OCI-LY3 (cell line): Measurements from ENCODE around the gene TJP3.
"Not testable (repeated sequence)": the region's sequence is repeated elsewhere in the genome, so short reads cannot be mapped to it uniquely, and the experiment has no call there.

Experiments
- H2AFZ ChIP-seq: fragments of 200-600, 300-600 bp; shearing (Covaris generic); 2 replicates; pipeline ENCODE4 v1.6.0; 2014; ENCODE audit warnings: antibody characterized with exemption, low read depth, low read length
- H3K27ac ChIP-seq: fragments of 200-600, 300-600 bp; sonication (generic); 2 replicates; pipeline ENCODE4 v1.5.1; 2014; ENCODE audit warnings: mild to moderate bottlenecking, low read length, moderate library complexity, mixed read lengths
- H3K27me3 ChIP-seq: fragments of 200-600, 300-600 bp; sonication (generic); 2 replicates; pipeline ENCODE4 v1.6.1; 2014; ENCODE audit warnings: low read depth, low read length, mixed read lengths
- H3K36me3 ChIP-seq: fragments of 200-600, 300-600 bp; sonication (generic); replicated peaks from 2 replicates; pipeline ENCODE3; 2014; ENCODE audit warnings: low read depth, low read length, mixed read lengths
- H3K4me1 ChIP-seq: fragments of 300-600, 200-600 bp; sonication (generic); 2 replicates; pipeline ENCODE4 v1.6.1; 2014; ENCODE audit warnings: low read length, mixed read lengths
- H3K4me2 ChIP-seq: fragments of 200-600, 300-600 bp; sonication (generic); 2 replicates; pipeline ENCODE4 v1.6.1; 2014; ENCODE audit warnings: low read length, mixed read lengths
- H3K4me3 ChIP-seq: fragments of 300-600, 200-600 bp; sonication (generic); 2 replicates; pipeline ENCODE4 v1.5.1; 2014; ENCODE audit warnings: antibody characterized with exemption, mild to moderate bottlenecking, low read length, moderate library complexity
- H3K79me2 ChIP-seq: fragments of 300-600, 200-600 bp; shearing (Covaris generic); 2 replicates; pipeline ENCODE4 v1.6.1; 2014; ENCODE audit warnings: mild to moderate bottlenecking, low read length, mixed read lengths
- H3K9ac ChIP-seq: fragments of 300-600, 200-600 bp; shearing (Covaris generic); 2 replicates; pipeline ENCODE4 v1.6.0; 2014; ENCODE audit warnings: mild to moderate bottlenecking, low read length, moderate library complexity
- H3K9me3 ChIP-seq: fragments of 200-600, 300-600 bp; shearing (Covaris generic); 2 replicates; pipeline ENCODE4 v1.6.1; 2014; ENCODE audit warnings: low read length, mixed read lengths; ENCODE audit not compliant: insufficient read depth
- H4K20me1 ChIP-seq: fragments of 200-600, 300-600 bp; sonication (generic); 2 replicates; pipeline ENCODE4 v1.6.1; 2016; ENCODE audit warnings: low read length, mixed read lengths; ENCODE audit not compliant: insufficient read depth
- CTCF ChIP-seq: fragments of 200-600, 300-600 bp; sonication (generic); IDR thresholded peaks from 2 replicates; pipeline ENCODE4 v1.5.1; 2014; ENCODE audit warnings: antibody characterized with exemption, low read length, low read depth
- EZH2phosphoT487 ChIP-seq: fragments of 200-600 bp; shearing (Covaris generic); IDR thresholded peaks from 2 replicates; pipeline ENCODE4 v1.6.1; 2018; ENCODE audit warnings: antibody characterized with exemption, mixed run types, low read depth

The TJP3 gene

GRCh38 chr19:3664879-3665642 lies 43.1 kb upstream of the TJP3 start:
- peaks cover 57% of the 10 kb centered on the region for H4K20me1 ChIP-seq
- H3K27me3 ChIP-seq: no peaks in the 10 kb centered on the region
- no peaks in the 10 kb centered on the region; the same call in 1 of the 2 replicates for H3K79me2 ChIP-seq
- H3K4me3 ChIP-seq: peak overlapping the region; percentile 32
- H3K4me1 ChIP-seq: peaks cover 19% of the 10 kb centered on the region
- peak overlapping the region; percentile 73 for H3K4me2 ChIP-seq
- TF ChIP-seq CTCF: no peak
- no peak for TF ChIP-seq EZH2phosphoT487
- H2AFZ ChIP-seq: no peak overlapping the region
- peak overlapping the region; percentile 34; the same call in 1 of the 2 replicates for H3K9ac ChIP-seq
- peaks cover 36% of the 10 kb centered on the region for H3K36me3 ChIP-seq
- H3K9me3 ChIP-seq: no peaks in the 10 kb centered on the region
- H3K27ac ChIP-seq: peak overlapping the region; percentile 32

- peaks cover 63% of the 10 kb centered on the region for H4K20me1 ChIP-seq
- peak overlapping the region; percentile 34; the same call in 1 of the 2 replicates for H3K9ac ChIP-seq
- peak overlapping the region; percentile 32 for H3K4me3 ChIP-seq
- peaks cover 30% of the 10 kb centered on the region for H3K36me3 ChIP-seq
- H3K4me2 ChIP-seq: peak overlapping the region; percentile 73
- H3K79me2 ChIP-seq: no peaks in the 10 kb centered on the region; the same call in none of the 2 replicates
- H2AFZ ChIP-seq: no peak overlapping the region
- H3K27me3 ChIP-seq: no peaks in the 10 kb centered on the region
- no peaks in the 10 kb centered on the region for H3K9me3 ChIP-seq
- peak overlapping the region; percentile 32 for H3K27ac ChIP-seq
- TF ChIP-seq EZH2phosphoT487: no peak
- peak; percentile 96 for TF ChIP-seq CTCF
- peaks cover 19% of the 10 kb centered on the region for H3K4me1 ChIP-seq
These were observed 42.3 kb upstream of the TJP3 start for GRCh38 chr19:3665681-3666544.

GRCh38 chr19:3666545-3666856 lies 41.7 kb upstream of the TJP3 start:
- H3K36me3 ChIP-seq: peaks cover 24% of the 10 kb centered on the region
- H3K4me2 ChIP-seq, H3K79me2 ChIP-seq: not testable (repeated sequence)

GRCh38 chr19:3667037-3667638 lies 41.0 kb upstream of the TJP3 start:
- Histone ChIP-seq H3K27me3 (no peaks in the 10 kb centered on the region), H3K27ac (no peak overlapping the region), H3K36me3 (peaks cover 18% of the 10 kb centered on the region), H3K4me2 (no peak overlapping the region), H3K4me3 (no peak overlapping the region), H4K20me1 (peaks cover 67% of the 10 kb centered on the region), H3K9me3 (no peaks in the 10 kb centered on the region), H2AFZ (no peak overlapping the region), H3K9ac (no peak overlapping the region), H3K4me1 (peaks cover 23% of the 10 kb centered on the region), H3K79me2 (peaks cover 12% of the 10 kb centered on the region)
- TF ChIP-seq EZH2phosphoT487 (no peak), CTCF (no peak)

More at GRCh38 chr19:3666545-3666856, 41.7 kb upstream of the TJP3 start:
- H3K9ac ChIP-seq, H3K4me3 ChIP-seq, H3K27me3 ChIP-seq, H3K27ac ChIP-seq, H2AFZ ChIP-seq, H3K9me3 ChIP-seq: not testable (repeated sequence)
- peaks cover 63% of the 10 kb centered on the region for H4K20me1 ChIP-seq
- peaks cover 23% of the 10 kb centered on the region for H3K4me1 ChIP-seq
